Measurements from ENCODE around the gene POLD2.
"Not testable (repeated sequence)": the region's sequence is repeated elsewhere in the genome, so short reads cannot be mapped to it uniquely, and the experiment has no call there.

Gene POLD2

GRCh38 chr7:44132039-44132438 lies 8.7 kb upstream of the POLD2 start:
- no peak for TF ChIP-seq CTCF (conservative IDR thresholded peaks at IDR 0.05)
- no peak for TF ChIP-seq ZFX (IDR thresholded peaks at IDR 0.05)

GRCh38 chr7:44131173-44132029 lies 8.1 kb upstream of the POLD2 start:
- H3K27ac ChIP-seq = no peak overlapping the region
- TF ChIP-seq ZFX (IDR thresholded peaks at IDR 0.05) (no peak), CTCF (conservative IDR thresholded peaks at IDR 0.05) (no peak; the same call in 1 of the 2 replicates)

More at GRCh38 chr7:44132039-44132438, 8.7 kb upstream of the POLD2 start:
- no peak overlapping the region for H3K27ac ChIP-seq

GRCh38 chr7:44128721-44129582 lies 5.6 kb upstream of the POLD2 start:
- no peak for TF ChIP-seq CTCF (conservative IDR thresholded peaks at IDR 0.05)
- no peak for TF ChIP-seq ZFX (IDR thresholded peaks at IDR 0.05)
- no peak overlapping the region for H3K27ac ChIP-seq

GRCh38 chr7:44127161-44127560 lies 3.8 kb upstream of the POLD2 start:
- TF ChIP-seq ZFX (IDR thresholded peaks at IDR 0.05) = no peak
- TF ChIP-seq CTCF (conservative IDR thresholded peaks at IDR 0.05) = no peak
- H3K27ac ChIP-seq = no peak overlapping the region

GRCh38 chr7:44126574-44126973 lies 3.2 kb upstream of the POLD2 start:
- not testable (repeated sequence) for H3K27ac ChIP-seq

- TF ChIP-seq ZFX (IDR thresholded peaks at IDR 0.05) = no peak
- no peak for TF ChIP-seq CTCF (conservative IDR thresholded peaks at IDR 0.05)
- H3K27ac ChIP-seq = no peak overlapping the region
Measured at GRCh38 chr7:44124822-44125202, 1.5 kb upstream of the POLD2 start.

- peak overlapping the region; percentile 86 for H3K27ac ChIP-seq
- TF ChIP-seq CTCF (conservative IDR thresholded peaks at IDR 0.05) (no peak), ZFX (IDR thresholded peaks at IDR 0.05) (no peak)
Measured at GRCh38 chr7:44122529-44122928, 819 bp downstream of the POLD2 start.

Data from C4-2B (cell line).